K562 (cell line): ENCODE data around the gene PDE4A.

ENCODE experiments used
- CHD1 ChIP-seq: fragments of 200-600 bp; sonication (generic); IDR thresholded peaks from one replicate; pipeline ENCODE4 v1.6.1; 2012; ENCODE audit warnings: mild to moderate bottlenecking, moderate library complexity, low read length, inconsistent platforms
- CUX1 ChIP-seq: fragments of 200-800 bp; sonication (Bioruptor generic); IDR thresholded peaks from 2 replicates; pipeline ENCODE4 v1.6.1; 2016; ENCODE audit warnings: missing genetic modification characterization, missing compliant biosample characterization

- TF ChIP-seq CHD1 (no peak), CUX1 (CRISPR knock-in tag) (no peak)
These were observed 1.7 kb downstream of the PDE4A start for GRCh38 chr19:10422046-10422461.
